ENCODE results near the gene TNFSF15.
"Not testable (repeated sequence)": the region's sequence is repeated elsewhere in the genome, so short reads cannot be mapped to it uniquely, and the experiment has no call there.

TNFSF15 gene

DNA sequence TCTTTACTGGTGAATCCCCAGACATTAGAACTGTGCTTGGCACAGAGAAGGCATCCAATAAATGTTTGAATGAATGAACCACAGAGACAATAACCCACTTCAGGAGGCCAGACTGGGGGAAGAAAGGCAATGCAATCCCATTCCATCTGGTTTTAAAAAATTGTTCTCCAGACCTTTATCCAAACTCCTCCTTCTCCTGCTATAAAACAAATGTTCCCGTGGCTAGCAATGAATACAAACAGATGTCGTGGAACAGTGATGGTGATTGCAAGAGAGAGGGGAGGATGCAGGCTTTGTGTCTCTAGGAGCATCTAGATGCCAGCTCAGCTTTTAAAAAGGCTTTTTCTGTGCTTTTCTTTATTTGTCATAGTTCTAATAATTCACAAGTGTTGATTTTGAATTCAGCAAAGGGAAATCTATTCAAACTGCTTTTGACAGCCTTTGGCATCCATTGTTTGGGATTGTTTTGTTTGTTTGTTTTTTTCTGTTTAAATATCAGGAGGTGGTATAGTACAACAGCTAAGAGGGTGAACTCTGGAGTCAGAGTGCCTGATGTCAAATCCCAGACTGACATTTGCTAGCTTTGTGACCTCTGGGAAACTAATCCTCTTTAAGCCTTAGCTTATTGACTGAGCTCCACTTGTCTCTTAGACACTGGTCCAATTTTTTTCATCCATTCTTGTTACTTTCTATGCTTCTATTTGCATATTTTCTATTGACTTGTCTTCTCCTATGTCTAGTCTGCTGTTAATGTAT is 59.1 kb downstream of the TNFSF15 start:
- no peak for DNase-seq (ENCODE audit: low read depth)

DNA sequence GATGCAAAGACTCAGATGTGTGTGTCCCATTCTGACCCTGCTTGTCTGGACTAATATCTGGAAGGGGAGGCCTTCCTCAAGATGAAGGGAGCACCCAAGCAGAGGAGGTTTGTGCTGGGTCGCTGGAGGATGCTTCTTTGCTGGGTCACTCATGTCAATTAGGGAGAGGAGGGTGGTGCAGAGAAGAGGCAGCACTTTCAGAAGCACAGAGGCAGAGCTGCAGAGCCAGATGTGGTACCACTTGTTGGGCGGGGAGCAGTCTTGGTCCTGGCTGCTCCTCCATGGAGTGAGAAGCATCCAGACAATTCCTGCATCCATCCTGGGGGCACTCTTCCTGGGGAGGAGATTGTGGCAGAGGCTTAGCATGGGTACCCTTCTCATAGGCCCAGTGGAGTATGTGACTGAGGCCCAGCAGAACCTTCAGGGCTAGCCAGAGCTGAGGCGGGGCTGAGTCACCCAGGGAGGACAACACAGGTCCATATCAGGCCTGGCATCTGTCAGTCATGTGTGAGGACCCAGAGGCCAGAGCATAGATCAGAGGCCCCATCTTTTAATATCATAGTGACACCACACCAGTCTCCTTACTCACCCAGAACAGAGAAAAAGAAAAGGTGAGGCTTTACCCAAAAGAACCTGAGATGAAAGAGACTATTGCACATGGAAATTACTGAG is 59.8 kb downstream of the TNFSF15 start:
- no peak for DNase-seq (ENCODE audit: low read depth)

GRCh38 chr9:114745108-114745848 is 60.6 kb downstream of the TNFSF15 start:
- no peak for DNase-seq (ENCODE audit: low read depth)

GRCh38 chr9:114743446-114743845 is 62.4 kb downstream of the TNFSF15 start:
- no peak for DNase-seq (ENCODE audit: low read depth)

DNA sequence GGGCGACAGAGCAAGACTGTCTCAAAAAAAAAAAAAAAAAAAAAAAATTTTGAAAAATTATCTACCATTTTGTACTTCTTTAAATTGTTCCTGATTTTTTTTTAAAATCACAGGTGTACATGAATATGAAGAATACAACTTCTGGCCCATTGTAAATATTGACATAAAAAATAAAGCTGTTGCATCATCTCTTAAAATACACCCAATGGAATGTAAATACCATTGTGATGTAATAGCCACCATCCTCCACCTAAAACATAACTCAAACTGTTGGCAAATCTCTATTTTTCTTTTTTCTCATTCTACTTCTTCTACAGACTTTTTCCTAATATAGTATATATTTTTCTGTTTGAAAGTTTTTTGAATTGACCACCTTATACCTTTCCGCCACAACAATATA is 62.9 kb downstream of the TNFSF15 start:
- no peak for DNase-seq (ENCODE audit: low read depth)

GRCh38 chr9:114741521-114741920 is 64.3 kb downstream of the TNFSF15 start:
- not testable (repeated sequence) for DNase-seq (ENCODE audit: low read depth)

DNA sequence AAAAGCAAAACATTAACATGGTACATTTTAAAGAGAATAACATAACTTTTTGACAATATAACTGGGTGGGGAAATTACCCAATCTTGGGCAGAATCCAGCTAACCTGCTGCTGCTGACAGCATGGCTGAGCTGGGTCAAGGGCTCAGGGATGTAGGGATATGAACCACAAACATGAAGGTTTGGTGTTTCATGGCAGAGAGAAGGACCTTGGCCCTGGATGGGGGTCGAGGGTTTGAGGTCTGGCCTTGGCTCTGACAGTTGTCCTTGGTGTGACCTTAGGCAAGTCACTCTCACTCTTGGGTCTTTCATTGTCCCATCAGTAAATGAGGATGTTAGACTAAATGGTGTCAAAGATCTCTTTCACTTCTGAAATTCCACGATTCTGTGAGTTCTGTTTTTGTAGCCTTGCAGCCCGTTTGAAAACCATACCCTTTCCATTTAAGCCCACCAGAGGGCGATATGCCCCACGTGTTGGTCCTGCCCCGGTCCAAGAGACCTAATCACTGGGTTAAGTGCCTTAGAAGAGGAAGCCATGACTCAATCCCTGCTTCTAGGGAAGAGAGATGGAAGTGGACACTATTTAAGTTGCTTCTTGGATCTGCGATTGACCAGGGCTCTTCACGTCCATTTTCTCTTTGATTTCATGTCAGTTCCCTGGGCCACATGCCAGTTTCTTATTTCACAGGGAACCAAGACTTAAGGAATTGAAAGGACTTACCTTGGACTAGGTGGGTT is 67.1 kb downstream of the TNFSF15 start:
- peak; percentile 56 for DNase-seq (ENCODE audit: low read depth)

GRCh38 chr9:114737847-114738246 is 68.0 kb downstream of the TNFSF15 start:
- DNase-seq (ENCODE audit: low read depth): no peak

- no peak for DNase-seq (ENCODE audit: low read depth)
These were observed 68.7 kb downstream of the TNFSF15 start for GRCh38 chr9:114737118-114737517.

GRCh38 chr9:114735704-114736103 is 70.1 kb downstream of the TNFSF15 start:
- no peak for DNase-seq (ENCODE audit: low read depth)

GRCh38 chr9:114735139-114735538 is 70.7 kb downstream of the TNFSF15 start:
- not testable (repeated sequence) for DNase-seq (ENCODE audit: low read depth)

Measured in activated T-cell treated with anti-CD3 and anti-CD28 coated beads for 48 hours (primary cell).